GM04504 (cell line): ENCODE measurements around the gene PAPOLG.
"Not testable (repeated sequence)": the region's sequence is repeated elsewhere in the genome, so short reads cannot be mapped to it uniquely, and the experiment has no call there.

Source experiments
- DNase-seq: peaks from one replicate; pipeline ENCODE4 v3.0.0-alpha.2; 2012; ENCODE audit warnings: low read depth

The PAPOLG gene

DNA sequence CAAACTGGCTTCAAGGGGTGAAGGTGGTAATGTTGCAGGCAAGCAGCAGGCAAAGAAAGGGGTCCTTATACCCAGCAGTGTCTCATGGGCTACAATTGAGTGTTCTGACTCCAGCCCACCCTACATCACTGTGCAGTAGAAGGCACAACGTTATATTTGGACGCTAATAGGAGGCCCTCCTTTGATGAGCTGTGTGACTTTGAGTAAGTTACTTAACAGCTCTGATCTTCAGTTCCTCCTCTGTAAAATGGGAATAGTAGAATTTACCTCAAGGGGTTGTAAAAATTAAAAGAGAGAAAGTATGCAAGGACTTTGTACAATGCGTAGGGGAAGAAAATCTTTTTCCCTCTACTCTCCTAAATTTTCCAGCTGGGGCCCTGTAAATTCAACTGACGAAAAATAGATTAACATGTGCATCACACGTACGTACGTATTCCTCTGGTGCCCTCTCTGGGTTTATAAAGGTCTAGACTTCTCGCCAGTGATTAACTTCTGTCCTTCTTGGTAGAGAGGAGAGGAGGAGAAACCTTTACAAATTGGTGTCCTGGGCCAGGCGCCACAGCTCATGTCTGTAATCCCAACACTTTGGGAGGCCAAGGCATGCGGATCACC lies 67.7 kb downstream of the PAPOLG start:
- DNase-seq = no peak

DNA sequence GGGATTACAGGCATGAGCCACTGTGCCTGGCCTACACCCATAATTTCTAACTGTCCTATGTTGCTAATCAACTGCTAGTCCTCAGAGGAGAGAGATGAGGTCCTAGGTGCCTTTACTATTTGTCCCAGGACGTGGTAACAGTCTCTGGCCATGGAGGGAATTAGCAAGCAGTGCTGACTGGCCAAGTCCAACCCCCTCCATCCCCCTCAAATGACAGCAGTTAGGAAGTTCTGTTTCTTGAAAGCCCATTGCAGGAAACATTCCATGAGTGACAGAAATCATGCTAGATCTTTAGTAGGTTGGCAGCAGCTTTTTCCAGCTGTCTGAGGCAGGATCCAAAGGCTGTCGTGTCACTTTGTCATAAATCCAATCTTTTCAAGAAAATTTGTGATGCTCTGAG lies 69.6 kb downstream of the PAPOLG start:
- no peak for DNase-seq

DNA sequence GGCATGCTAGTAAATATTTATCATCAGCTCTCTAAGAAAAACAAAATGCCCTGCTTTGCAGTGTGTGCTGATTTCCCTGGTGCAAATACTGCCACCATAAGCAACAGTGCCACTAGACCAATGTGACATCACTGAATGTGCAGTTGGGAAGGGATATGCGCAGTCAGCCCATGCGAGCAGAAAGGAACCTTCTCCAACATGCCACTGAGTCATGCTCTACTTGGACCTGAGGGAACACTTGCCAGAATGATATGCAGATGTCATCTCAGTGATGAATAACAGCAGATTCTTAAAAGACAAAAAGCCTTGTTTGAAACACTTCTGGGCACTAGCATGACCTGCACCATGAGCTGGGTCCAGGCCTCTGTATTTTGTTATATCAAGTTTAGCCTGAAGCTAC lies 70.0 kb downstream of the PAPOLG start:
- DNase-seq = no peak

DNA sequence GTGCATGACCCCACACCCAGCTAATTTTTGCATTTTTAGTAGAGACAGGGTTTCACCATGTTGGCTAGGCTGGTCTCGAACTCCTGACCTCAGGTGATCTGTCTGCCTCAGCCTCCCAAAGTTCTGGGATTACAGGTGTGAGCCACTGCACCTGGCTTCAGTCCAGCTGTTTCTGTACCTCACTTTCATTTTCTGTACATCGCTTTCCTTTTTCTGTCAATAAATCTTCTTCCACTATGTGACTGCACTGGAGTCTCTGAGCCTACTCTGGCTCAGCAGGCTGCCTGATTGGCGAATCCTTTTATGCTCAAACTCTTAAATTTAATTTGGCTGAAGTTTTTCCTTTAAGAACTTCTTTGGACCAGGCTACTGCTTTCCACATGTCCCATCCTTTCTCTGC lies 70.8 kb downstream of the PAPOLG start:
- not testable (repeated sequence) for DNase-seq

DNA sequence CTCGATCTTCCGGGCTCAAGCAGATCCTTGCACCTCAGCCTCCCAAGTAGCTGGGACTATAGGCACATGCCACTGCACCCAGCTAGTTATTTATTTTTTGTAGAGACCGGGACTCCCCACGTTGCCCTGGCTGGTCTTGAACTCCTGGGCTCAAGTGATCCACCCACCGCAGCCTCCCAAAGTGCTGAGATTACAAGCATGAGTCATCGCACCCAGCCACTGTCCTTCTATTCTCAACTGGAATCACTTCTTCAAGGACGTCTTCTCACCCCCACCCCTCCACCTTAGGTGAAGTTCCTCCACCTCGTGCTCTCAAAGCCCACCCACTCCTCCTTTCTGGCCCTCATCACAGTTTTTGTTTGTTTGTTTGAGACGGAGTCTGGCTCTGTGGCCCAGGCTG lies 71.3 kb downstream of the PAPOLG start:
- no peak for DNase-seq

DNA sequence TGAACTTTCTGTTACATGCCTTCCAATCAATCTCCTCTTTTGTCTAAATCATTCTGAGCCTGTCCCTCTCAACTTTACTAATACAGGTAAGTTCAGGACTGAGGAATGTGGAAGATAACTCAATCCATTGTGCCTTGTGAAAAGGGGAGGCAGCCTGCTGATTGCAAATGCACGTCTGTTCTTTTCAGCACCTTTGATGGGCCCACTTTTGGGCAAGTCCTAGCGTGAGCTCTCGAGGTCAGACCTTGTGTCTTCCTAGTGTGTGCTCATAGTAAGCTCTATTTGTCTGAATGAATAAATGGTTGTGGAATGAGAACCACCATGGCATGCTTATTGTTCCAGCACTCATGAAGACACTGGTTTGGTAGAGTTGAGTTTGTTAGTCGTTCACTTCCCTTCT lies 74.9 kb downstream of the PAPOLG start:
- DNase-seq = no peak

DNA sequence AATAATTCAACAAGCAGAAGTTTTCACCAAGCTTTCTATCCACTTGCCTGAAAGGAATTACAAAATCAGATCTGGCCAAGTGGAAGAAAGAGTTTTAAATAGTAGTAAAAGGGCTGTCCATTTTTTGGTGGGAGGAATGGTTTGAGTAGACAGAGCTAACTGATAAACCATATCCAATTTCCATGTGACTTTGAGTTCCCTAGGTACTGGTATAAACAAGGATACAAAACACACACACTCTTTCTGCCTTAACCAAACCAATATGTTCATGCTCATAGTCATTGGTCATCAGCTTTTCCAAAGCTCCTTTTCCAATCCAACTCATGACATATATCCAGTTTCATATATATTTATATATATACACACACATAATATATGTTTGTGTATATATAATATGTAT lies 75.9 kb downstream of the PAPOLG start:
- no peak for DNase-seq

DNA sequence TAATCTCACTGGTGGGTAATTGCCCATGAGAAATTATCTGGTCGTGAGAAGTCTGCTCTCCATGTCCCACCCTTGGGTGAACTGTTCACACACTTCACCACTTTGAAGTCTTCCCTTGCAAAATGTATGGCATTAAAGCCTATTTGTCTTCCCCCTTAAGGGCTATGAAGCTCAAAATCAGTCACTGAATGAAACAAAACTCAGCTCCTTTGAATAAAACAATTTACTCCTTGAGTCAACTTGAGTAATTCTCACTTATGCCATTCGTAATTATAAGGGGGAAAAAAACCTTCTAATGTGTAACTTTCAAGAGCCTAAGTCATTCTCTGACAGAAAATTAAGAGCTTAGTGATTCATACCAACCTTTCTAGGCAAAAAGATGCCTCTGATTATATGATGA lies 76.6 kb downstream of the PAPOLG start:
- DNase-seq = no peak

DNA sequence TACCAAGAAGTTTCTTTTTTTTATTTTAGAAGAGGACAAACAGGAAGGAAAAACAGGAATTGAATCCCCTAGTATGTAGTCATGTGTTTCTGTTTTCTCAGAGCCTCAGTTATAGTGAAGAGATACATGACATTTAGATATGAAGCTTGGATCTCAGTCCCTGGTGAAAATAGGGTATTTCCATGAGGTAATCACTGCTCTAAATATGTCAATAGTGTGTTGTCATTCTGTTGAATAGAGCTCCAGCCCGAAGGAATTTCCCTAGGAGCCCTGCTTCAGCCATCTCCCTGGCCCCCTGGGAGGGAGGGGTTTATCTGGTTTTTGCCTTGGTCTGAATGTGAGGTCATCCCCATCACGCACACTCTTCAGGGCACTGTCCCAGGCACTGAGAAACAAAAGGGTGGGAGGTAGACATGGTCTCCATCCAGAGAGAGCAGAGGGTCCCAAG lies 78.2 kb downstream of the PAPOLG start:
- no peak for DNase-seq

DNA sequence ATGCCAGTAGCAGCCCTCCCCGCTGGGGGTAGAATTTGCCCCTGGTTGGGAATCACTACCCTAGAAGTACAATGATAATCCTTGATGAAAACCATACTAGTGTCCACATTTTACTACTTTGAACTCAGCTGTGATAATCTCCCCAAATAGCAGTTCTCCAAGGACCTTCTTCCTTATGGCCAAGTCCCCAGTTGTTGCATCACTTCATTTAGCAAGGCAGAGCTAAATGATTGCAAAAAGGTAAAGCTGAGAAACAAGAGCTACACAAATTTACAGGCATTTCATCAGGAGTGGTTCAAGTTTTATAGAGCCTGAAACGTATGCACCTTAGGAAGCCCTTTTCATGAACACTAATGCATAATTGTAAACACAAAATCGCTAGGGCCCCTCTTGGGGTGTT lies 80.4 kb downstream of the PAPOLG start:
- no peak for DNase-seq

DNA sequence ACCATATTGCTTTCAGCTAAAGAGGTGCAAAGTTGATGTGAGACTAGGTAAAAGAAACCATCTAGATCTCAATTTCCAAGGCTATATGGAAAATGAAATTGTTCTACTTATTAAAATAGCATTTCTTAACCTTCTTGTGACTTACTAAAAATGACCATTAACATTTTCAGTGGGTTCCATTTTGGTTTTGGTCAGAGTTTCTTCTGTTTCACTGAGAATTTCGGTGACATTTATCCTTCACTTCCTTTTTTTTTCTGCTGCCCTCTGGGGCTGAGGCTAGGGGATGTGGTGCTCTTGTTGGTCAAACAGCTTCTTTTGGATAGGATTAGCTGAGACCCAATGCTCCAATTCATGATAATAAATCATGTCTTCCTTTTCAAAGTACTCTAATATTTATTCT lies 81.1 kb downstream of the PAPOLG start:
- DNase-seq = no peak

DNA sequence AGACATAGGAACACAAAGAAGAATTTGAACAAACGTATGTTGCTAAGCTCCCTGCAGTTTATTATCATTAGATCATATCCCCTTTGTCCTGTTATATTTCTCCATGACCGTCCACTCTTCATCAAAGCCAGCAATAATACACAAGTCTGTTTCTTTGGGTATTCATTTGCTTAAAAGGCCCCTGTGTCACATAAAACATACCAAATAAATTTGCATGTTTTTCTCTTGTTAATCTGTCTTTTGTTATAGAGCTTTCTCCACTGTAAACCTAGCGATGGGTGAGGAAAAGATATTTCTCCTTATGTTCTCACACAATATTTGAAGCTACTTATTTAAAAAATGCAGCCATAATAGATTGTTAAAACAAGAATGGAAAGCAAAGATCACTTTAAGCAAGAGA lies 82.4 kb downstream of the PAPOLG start:
- no peak for DNase-seq

DNA sequence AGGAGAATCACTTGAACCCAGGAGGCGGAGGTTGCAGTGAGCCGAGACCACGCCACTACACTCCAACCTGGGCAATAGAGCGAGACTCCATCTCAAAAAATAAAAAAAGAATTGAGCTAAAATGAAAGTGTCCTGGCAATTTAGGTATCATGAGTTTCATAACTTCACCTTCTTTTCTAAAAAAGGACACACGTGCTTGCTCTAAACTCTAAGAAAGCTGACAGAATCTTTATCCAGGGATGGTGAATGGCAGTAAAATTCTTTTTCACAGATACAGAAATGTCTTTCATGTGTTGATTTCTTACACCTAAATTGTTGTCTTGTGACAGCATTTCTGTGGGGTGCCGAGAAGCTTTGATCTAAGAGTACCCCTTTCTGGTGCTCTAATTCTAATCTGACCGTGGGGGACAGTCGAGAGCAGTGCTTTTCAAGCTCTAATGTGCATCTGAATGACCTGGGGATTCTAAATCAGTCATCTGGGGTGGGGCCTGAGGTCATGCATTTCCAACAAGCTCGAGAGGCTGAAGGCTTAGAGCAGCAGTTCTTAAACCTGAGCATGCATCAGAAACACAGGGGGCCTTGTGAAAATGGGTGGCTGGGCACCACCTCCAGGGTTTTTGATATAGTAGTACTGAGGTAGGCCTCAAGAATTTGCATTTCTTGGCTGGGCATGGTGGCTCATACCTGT lies 83.2 kb downstream of the PAPOLG start:
- no peak for DNase-seq

DNA sequence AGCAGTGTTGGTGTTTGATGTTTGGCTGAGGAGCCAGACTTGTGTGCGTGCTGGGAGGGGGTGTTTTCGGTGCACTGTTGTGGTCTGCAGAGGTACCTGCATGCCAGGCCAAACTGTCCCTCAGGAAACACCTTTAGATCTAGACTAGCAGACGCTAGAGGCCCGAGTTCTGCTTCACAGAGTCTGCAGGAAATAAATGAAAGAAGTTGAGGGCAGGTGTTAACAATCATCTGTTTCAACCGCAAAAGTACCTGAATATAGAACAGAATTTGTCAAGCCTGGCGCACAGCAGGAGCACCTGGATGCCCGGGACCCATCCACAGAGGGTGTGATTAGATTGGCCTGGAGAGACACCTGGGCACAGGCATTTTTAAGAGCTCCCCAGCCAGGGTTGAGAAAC lies 84.8 kb downstream of the PAPOLG start:
- no peak for DNase-seq

DNA sequence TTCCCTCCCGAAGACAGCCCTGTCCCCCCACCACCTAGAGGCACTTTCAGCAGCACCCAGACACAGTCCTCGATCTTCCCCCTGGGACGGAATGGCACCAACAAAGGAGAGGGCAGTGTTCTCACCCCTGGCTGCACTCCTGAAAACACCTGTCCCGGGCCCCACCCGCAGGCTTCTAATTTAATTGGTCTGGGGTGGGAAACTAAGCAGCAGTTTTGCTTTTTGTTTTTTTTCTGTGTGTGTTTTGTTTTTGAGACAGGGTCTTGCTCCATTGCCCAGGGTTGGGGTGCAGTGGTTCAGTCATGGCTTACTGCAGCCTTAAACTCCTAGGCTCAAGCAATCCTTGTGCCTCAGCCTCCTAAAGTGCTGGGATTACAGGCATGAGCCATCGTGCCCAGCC lies 86.9 kb downstream of the PAPOLG start:
- no peak for DNase-seq

DNA sequence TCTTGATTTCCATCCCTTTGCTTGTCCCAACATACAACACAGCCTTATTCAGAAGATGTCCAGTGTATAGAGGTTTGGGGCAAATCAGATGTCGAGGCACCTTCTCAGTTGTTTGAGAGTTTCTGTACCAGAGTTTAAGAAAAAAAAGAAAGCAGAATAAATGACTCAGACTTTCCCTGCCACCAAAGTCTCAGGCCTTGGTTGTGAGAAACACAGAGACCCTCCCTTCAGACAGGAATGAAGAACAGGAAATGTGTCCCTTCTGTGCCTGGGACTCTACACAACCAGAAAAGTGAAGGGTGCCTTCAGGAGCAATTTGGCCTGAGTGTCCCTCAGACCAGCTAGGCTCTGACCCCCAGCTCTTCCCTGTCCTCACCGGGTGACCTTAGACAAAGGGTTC lies 88.0 kb downstream of the PAPOLG start:
- DNase-seq = no peak

DNA sequence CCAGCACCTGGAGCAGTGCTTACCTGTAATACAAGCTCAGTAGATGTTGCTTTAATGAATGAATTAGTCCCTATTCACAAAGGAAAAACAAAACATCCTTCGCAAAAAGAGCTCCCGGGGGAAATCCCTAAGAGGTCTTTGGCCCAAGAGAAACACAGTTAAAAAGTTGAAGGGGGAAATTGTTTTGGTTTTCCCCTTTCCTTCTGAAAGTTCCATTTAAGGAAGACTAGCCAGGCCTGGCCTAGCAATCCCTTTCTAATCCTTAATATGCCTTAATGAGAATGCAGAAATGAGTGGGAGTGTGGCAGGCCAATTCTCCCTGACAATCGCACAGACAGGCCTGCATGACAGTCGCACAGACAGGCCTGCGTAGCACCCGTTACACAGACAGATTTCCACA lies 91.8 kb downstream of the PAPOLG start:
- DNase-seq = no peak
